K562 (cell line): ENCODE data around the gene IL4I1. TPM values are rescaled to one million over a fixed set of nuclear protein-coding genes. Genes with fewer than 3 reads are reported as not detected.

Experiments
- DIDO1 ChIP-seq: fragments of 450-650 bp; IDR thresholded peaks from 2 replicates; pipeline ENCODE4 v1.6.1; 2016; ENCODE audit warnings: low read depth, missing biosample characterization, missing genetic modification characterization
- HLTF ChIP-seq: fragments of 450-650 bp; IDR thresholded peaks from 2 replicates; pipeline ENCODE4 v1.6.1; 2016
- KDM1A ChIP-seq, 2 experiments: fragments of 450-650 bp; IDR thresholded peaks; 2 replicates each; pipeline ENCODE4 v1.6.1; 2016; ENCODE audit warnings: mild to moderate bottlenecking in 2 of 2
- NR2F6 ChIP-seq: fragments of 450-650 bp; formaldehyde crosslinking; IDR thresholded peaks from 2 replicates; pipeline ENCODE4 v1.4.0; 2020; ENCODE audit warnings: mild to moderate bottlenecking
- POLR2B ChIP-seq: fragments of 450-650 bp; IDR thresholded peaks from 2 replicates; pipeline ENCODE4 v1.6.1; 2018; ENCODE audit warnings: low read depth; ENCODE audit not compliant: partially characterized antibody
- RAD21 ChIP-seq, 2 experiments: fragments of 250-450 bp in 1 of 2; fragments of 450-650 bp in 1 of 2; sonication (Bioruptor Pico) in 1 of 2; formaldehyde crosslinking in 1 of 2; IDR thresholded peaks in 1 of 2; conservative IDR thresholded peaks in 1 of 2; 2 replicates each; pipeline versions ENCODE4 v1.4.0 to v1.8.0; 2020 to 2022; ENCODE audit warnings: mild to moderate bottlenecking in 2 of 2, moderate library complexity in 1 of 2
- SMARCE1 ChIP-seq: fragments of 450-650 bp; IDR thresholded peaks from 2 replicates; pipeline ENCODE4 v1.7.1; 2016; ENCODE audit warnings: mild to moderate bottlenecking
- SRF ChIP-seq, 2 experiments: fragments of 250-450, 450-650 bp in 1 of 2; sonication (Bioruptor Pico) in 1 of 2; sonication (generic) in 1 of 2; formaldehyde crosslinking; IDR thresholded peaks; 2 replicates each; pipeline versions ENCODE4 v1.5.0 to v1.5.1; 2020 to 2022; ENCODE audit warnings: mild to moderate bottlenecking in 1 of 2, missing genetic modification reagents in 1 of 2
- TRIM24 ChIP-seq, 2 experiments: fragments of 450-650 bp; IDR thresholded peaks; 2 replicates each; pipeline ENCODE4 v1.6.1; 2016
- ZBTB7A ChIP-seq: IDR thresholded peaks from 2 replicates; pipeline ENCODE4 v1.6.1; 2011; ENCODE audit warnings: low read depth, mild to moderate bottlenecking, low read length, moderate library complexity, borderline replicate concordance; ENCODE audit not compliant: control insufficient read depth
- ZBTB8A ChIP-seq: fragments of 450-650 bp; IDR thresholded peaks from 2 replicates; pipeline ENCODE4 v1.6.1; 2018; ENCODE audit warnings: mild to moderate bottlenecking, moderate library complexity; ENCODE audit not compliant: partially characterized antibody
- ZNF140 ChIP-seq: fragments of 250-450 bp; sonication (Bioruptor Pico); IDR thresholded peaks from 2 replicates; pipeline ENCODE4 v1.8.0; 2021; ENCODE audit warnings: moderate library complexity, mild to moderate bottlenecking, inconsistent platforms
- ZNF717 ChIP-seq: fragments of 250-450 bp; sonication (Bioruptor Pico); IDR thresholded peaks from 2 replicates; pipeline ENCODE4 v1.5.0; 2021
- ZNF780A ChIP-seq: fragments of 250-450 bp; sonication (Bioruptor Pico); IDR thresholded peaks from 2 replicates; pipeline ENCODE4 v1.5.0; 2021; ENCODE audit warnings: mild to moderate bottlenecking
- polyA plus RNA-seq, 8 experiments: library from polyadenylated mRNA; depleted of rRNA in 4 of 8; stranded (reverse) in 5 of 8; unstranded in 3 of 8; fragments of >200 nt; fragmentation: Nextera tagmentation in 2 of 8; fragmentation: Illumina TruSeq in 1 of 8; extraction: Ambion mirVana in 2 of 8; extraction: Trizol in 1 of 8; gene quantifications; 2 replicates each; pipeline versions ENCODE4 v1.2.1 to v1.2.3, GENCODE V29; 2011 to 2014; ENCODE audit warnings: inconsistent platforms in 1 of 8, missing spikeins in 1 of 8
- total RNA-seq, 7 experiments: library from RNA; depleted of rRNA in 6 of 7; stranded (reverse); fragments of >200 nt in 6 of 7; fragmentation: Illumina TruSeq in 2 of 7; extraction: Trizol in 2 of 7; gene quantifications; 2 replicates each; pipeline versions ENCODE4 v1.2.1 to v1.2.3, GENCODE V29; 2011 to 2021; ENCODE audit warnings: low replicate concordance in 1 of 7
- TF ChIP-seq, protein P1 (sequence below): sonication (generic); formaldehyde crosslinking; IDR thresholded peaks from 2 replicates; pipeline ENCODE4 v1.8.0; 2023; ENCODE audit warnings: missing genetic modification reagents, mild to moderate bottlenecking, borderline replicate concordance
- TF ChIP-seq, protein P2 (sequence below): fragments of 450-650 bp; IDR thresholded peaks from 2 replicates; pipeline ENCODE4 v1.7.1; 2018; ENCODE audit warnings: mild to moderate bottlenecking, low read depth; ENCODE audit not compliant: partially characterized antibody
- TF ChIP-seq, protein P3 (sequence below): IDR thresholded peaks from 2 replicates; pipeline ENCODE4 v1.6.1; 2016; ENCODE audit warnings: missing genetic modification characterization, missing compliant biosample characterization

IL4I1 gene
- total and polyA plus RNA-seq, 9 of the 15 experiments (the other 6 are each of a cell fraction or from before 2014, with no cell fraction given), result 0.06 to 0.95 (median 0.43) TPM; not detected in 2

DNA sequence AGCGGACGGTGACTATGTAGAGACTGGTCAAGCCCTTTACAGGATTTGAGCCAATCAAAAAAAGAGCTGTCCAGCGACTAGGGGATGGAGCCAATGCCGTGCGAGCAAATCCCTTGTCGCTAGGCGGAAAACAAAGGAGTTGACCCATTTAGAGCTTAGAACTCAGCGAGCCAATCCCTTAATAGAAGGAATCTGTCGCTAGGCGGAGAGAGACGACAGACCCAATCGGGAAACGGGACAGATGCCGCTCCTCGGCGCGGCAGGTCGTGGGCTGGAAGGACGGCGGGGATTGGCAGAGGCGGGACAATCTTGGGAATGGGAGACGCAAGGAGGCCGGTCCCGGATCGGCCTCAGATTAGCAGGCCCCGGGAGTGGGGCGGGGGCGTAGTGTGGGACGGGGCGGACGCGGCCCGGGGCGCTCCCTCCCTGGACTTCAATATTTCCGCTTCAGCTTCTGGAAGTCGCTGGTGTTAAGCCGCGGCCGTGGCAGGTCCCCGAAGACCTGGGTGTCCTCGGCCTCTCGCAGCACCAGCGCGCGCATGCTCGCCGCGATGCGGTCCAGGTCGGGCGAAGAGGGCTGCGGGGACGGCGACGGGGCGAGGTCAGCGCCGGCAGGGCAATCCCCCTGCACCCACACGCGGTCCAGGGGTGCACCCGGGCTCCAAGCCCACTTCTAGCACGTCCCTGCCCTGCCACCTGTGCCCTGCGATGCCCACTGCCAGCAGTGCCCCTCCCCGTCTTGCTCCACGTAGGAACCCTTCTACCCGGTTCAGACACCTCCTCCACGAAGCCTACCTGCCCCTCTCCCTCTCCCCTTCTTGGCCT, 27.0 kb downstream of the IL4I1 start (continued):
- TF ChIP-seq, protein P1, sequence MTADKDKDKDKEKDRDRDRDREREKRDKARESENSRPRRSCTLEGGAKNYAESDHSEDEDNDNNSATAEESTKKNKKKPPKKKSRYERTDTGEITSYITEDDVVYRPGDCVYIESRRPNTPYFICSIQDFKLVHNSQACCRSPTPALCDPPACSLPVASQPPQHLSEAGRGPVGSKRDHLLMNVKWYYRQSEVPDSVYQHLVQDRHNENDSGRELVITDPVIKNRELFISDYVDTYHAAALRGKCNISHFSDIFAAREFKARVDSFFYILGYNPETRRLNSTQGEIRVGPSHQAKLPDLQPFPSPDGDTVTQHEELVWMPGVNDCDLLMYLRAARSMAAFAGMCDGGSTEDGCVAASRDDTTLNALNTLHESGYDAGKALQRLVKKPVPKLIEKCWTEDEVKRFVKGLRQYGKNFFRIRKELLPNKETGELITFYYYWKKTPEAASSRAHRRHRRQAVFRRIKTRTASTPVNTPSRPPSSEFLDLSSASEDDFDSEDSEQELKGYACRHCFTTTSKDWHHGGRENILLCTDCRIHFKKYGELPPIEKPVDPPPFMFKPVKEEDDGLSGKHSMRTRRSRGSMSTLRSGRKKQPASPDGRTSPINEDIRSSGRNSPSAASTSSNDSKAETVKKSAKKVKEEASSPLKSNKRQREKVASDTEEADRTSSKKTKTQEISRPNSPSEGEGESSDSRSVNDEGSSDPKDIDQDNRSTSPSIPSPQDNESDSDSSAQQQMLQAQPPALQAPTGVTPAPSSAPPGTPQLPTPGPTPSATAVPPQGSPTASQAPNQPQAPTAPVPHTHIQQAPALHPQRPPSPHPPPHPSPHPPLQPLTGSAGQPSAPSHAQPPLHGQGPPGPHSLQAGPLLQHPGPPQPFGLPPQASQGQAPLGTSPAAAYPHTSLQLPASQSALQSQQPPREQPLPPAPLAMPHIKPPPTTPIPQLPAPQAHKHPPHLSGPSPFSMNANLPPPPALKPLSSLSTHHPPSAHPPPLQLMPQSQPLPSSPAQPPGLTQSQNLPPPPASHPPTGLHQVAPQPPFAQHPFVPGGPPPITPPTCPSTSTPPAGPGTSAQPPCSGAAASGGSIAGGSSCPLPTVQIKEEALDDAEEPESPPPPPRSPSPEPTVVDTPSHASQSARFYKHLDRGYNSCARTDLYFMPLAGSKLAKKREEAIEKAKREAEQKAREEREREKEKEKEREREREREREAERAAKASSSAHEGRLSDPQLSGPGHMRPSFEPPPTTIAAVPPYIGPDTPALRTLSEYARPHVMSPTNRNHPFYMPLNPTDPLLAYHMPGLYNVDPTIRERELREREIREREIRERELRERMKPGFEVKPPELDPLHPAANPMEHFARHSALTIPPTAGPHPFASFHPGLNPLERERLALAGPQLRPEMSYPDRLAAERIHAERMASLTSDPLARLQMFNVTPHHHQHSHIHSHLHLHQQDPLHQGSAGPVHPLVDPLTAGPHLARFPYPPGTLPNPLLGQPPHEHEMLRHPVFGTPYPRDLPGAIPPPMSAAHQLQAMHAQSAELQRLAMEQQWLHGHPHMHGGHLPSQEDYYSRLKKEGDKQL (CRISPR knock-in tag), result no peak
- no peak for TF ChIP-seq ZNF780A (CRISPR knock-in tag)
- TF ChIP-seq ZNF140, result no peak
- TF ChIP-seq ZNF717 (CRISPR knock-in tag), result no peak
- no peak for TF ChIP-seq KDM1A (IDR thresholded peaks at IDR 0.05)
- peak; percentile 65; the same call in 1 of the 2 replicates for TF ChIP-seq ZBTB7A
- TF ChIP-seq, protein P2, sequence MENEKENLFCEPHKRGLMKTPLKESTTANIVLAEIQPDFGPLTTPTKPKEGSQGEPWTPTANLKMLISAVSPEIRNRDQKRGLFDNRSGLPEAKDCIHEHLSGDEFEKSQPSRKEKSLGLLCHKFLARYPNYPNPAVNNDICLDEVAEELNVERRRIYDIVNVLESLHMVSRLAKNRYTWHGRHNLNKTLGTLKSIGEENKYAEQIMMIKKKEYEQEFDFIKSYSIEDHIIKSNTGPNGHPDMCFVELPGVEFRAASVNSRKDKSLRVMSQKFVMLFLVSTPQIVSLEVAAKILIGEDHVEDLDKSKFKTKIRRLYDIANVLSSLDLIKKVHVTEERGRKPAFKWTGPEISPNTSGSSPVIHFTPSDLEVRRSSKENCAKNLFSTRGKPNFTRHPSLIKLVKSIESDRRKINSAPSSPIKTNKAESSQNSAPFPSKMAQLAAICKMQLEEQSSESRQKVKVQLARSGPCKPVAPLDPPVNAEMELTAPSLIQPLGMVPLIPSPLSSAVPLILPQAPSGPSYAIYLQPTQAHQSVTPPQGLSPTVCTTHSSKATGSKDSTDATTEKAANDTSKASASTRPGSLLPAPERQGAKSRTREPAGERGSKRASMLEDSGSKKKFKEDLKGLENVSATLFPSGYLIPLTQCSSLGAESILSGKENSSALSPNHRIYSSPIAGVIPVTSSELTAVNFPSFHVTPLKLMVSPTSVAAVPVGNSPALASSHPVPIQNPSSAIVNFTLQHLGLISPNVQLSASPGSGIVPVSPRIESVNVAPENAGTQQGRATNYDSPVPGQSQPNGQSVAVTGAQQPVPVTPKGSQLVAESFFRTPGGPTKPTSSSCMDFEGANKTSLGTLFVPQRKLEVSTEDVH, result peak; percentile 71
- TF ChIP-seq POLR2B, result no peak
- peak in 1 of 2 experiments; percentile 15; a peak in 1 of 4 replicates for TF ChIP-seq SRF (CRISPR knock-in tag; IDR thresholded peaks at IDR 0.05)
- TF ChIP-seq NR2F6 (CRISPR knock-in tag), result no peak
- TF ChIP-seq, protein P3, sequence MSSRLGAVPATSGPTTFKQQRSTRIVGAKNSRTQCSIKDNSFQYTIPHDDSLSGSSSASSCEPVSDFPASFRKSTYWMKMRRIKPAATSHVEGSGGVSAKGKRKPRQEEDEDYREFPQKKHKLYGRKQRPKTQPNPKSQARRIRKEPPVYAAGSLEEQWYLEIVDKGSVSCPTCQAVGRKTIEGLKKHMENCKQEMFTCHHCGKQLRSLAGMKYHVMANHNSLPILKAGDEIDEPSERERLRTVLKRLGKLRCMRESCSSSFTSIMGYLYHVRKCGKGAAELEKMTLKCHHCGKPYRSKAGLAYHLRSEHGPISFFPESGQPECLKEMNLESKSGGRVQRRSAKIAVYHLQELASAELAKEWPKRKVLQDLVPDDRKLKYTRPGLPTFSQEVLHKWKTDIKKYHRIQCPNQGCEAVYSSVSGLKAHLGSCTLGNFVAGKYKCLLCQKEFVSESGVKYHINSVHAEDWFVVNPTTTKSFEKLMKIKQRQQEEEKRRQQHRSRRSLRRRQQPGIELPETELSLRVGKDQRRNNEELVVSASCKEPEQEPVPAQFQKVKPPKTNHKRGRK (tag), result no peak
- TF ChIP-seq HLTF, result peak; percentile 13; the same call in 1 of the 2 replicates
- 0 out of 4 replicates have a peak, but pooled peaks of 1 of the 2 experiments have one; percentile 13 for TF ChIP-seq TRIM24 (IDR thresholded peaks at IDR 0.05)
- no peak for TF ChIP-seq ZBTB8A
- TF ChIP-seq RAD21 (CRISPR knock-in tag; conservative IDR thresholded peaks at IDR 0.05 in 1 of 2, IDR thresholded peaks at IDR 0.05 in 1 of 2), result no peak
- 0 out of 2 replicates have a peak, but pooled peaks have one; percentile 12 for TF ChIP-seq SMARCE1
- no peak for TF ChIP-seq DIDO1
